SK-N-SH (cell line): Measurements from ENCODE around the gene NUDT12.

Experiments
- CTCF ChIP-seq: fragments of 200-600 bp; sonication (generic); IDR thresholded peaks from 2 replicates; pipeline ENCODE4 v1.6.1; 2017; ENCODE audit warnings: antibody characterized with exemption, mild to moderate bottlenecking, moderate library complexity
- ELF1 ChIP-seq: IDR thresholded peaks from 2 replicates; pipeline ENCODE4 v1.4.0; 2012
- NRF1 ChIP-seq: IDR thresholded peaks from 2 replicates; pipeline ENCODE4 v1.6.1; 2012; ENCODE audit warnings: low read depth, mild to moderate bottlenecking, low read length
- POLR2AphosphoS5 ChIP-seq: IDR thresholded peaks from 2 replicates; pipeline ENCODE4 v1.6.1; 2012; ENCODE audit warnings: low read depth, low read length
- USF2 ChIP-seq: fragments of 150-350 bp; IDR thresholded peaks from 2 replicates; pipeline ENCODE4 v1.6.1; 2017; ENCODE audit warnings: antibody characterized with exemption, low read length, low read depth, borderline replicate concordance

GRCh38 chr5:103503066-103503465, 59.5 kb downstream of the NUDT12 start:
- no peak for TF ChIP-seq USF2
- TF ChIP-seq POLR2AphosphoS5, result no peak
- TF ChIP-seq ELF1, result no peak
- no peak for TF ChIP-seq CTCF
- no peak for TF ChIP-seq NRF1
